ENCODE data around the gene AGXT. TPM values are rescaled to one million over a fixed set of nuclear protein-coding genes. Genes with fewer than 3 reads are reported as not detected.
A peak's percentile ranks its signal among the peaks of the same experiment; 100 is the strongest.

Gene AGXT
- total RNA-seq, 1 donor from 2014 or later: not detected

DNA sequence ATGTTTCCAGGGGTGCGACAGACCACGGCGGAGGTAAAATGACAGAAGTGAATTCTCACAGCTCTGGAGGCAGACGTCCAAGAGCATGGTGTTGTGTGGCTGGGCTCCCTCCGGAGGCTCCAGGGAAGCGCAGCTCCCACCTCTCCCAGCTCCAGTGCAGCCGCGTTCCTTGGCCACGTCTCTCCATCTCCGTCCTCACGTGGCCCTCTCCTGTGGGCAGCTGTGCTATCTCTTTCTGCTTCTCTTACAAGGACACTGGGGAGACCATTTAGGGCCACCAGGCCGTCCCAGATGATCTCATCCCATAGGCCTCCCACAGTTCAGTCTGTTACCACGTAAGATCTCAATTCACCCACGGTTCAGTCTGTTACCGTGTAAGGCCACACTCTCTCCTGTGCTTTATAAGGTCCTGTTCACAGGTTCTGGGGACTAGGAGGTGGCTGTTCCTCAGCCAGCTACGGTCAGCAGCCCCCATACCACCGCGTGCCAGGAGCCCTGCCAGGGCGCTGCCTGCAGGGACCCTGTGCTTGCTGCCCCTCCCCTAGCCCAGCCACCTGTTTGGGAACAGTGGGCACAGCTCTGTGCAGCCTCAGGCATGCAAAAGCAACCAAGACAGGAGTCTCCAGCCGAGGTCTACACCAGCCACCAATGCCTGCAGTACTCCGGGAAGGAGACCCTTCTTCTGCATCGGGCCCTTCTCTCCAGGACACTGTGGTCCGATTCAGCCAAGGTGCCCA lies 30.3 kb downstream of the AGXT start:
- no peak overlapping the region for H3K4me3 Mint-ChIP-seq (ENCODE audit: unreplicated experiment)
- H3K9me3 Mint-ChIP-seq (ENCODE audit: unreplicated experiment): peaks cover 7% of the 10 kb centered on the region
- no peaks in the 10 kb centered on the region for H3K36me3 Mint-ChIP-seq (ENCODE audit: unreplicated experiment)
- TF ChIP-seq, protein P1, sequence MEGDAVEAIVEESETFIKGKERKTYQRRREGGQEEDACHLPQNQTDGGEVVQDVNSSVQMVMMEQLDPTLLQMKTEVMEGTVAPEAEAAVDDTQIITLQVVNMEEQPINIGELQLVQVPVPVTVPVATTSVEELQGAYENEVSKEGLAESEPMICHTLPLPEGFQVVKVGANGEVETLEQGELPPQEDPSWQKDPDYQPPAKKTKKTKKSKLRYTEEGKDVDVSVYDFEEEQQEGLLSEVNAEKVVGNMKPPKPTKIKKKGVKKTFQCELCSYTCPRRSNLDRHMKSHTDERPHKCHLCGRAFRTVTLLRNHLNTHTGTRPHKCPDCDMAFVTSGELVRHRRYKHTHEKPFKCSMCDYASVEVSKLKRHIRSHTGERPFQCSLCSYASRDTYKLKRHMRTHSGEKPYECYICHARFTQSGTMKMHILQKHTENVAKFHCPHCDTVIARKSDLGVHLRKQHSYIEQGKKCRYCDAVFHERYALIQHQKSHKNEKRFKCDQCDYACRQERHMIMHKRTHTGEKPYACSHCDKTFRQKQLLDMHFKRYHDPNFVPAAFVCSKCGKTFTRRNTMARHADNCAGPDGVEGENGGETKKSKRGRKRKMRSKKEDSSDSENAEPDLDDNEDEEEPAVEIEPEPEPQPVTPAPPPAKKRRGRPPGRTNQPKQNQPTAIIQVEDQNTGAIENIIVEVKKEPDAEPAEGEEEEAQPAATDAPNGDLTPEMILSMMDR (IDR thresholded peaks at IDR 0.05; ENCODE audit: partially characterized antibody, unreplicated experiment): no peak
- no peaks in the 10 kb centered on the region for H3K4me1 Mint-ChIP-seq (ENCODE audit: low read depth, unreplicated experiment)
- no peak for DNase-seq
- peaks cover 2% of the 10 kb centered on the region for H3K27me3 Mint-ChIP-seq (ENCODE audit: unreplicated experiment)
- H3K27ac Mint-ChIP-seq (ENCODE audit: unreplicated experiment): no peak overlapping the region

DNA sequence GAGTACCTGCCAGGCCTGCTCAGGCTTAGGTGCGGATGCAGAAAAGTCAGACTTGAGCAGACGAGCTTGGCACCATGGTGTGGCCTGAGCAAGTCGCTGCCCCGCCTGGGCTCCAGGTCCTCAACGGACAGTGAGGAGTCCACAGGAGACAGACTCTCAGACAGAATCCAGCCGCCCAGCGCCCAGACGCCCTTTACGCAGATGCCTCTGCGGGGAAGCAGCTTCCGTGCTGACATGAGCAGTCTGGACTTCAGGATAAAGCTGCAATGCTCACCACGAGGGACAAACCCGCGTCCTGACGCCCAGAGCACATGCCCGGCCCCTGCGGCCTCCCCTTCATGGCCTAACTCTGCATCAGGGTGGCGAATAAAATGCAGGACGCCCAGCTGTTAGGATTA lies 30.8 kb downstream of the AGXT start:
- DNase-seq: peak; percentile 8
- H3K9me3 Mint-ChIP-seq (ENCODE audit: unreplicated experiment): peaks cover 7% of the 10 kb centered on the region
- no peak overlapping the region for H3K27ac Mint-ChIP-seq (ENCODE audit: unreplicated experiment)
- TF ChIP-seq, protein P1 (IDR thresholded peaks at IDR 0.05; ENCODE audit: partially characterized antibody, unreplicated experiment): no peak
- H3K36me3 Mint-ChIP-seq (ENCODE audit: unreplicated experiment): no peaks in the 10 kb centered on the region
- no peak overlapping the region for H3K4me3 Mint-ChIP-seq (ENCODE audit: unreplicated experiment)
- H3K4me1 Mint-ChIP-seq (ENCODE audit: low read depth, unreplicated experiment): no peaks in the 10 kb centered on the region
- peaks cover 2% of the 10 kb centered on the region for H3K27me3 Mint-ChIP-seq (ENCODE audit: unreplicated experiment)

DNA sequence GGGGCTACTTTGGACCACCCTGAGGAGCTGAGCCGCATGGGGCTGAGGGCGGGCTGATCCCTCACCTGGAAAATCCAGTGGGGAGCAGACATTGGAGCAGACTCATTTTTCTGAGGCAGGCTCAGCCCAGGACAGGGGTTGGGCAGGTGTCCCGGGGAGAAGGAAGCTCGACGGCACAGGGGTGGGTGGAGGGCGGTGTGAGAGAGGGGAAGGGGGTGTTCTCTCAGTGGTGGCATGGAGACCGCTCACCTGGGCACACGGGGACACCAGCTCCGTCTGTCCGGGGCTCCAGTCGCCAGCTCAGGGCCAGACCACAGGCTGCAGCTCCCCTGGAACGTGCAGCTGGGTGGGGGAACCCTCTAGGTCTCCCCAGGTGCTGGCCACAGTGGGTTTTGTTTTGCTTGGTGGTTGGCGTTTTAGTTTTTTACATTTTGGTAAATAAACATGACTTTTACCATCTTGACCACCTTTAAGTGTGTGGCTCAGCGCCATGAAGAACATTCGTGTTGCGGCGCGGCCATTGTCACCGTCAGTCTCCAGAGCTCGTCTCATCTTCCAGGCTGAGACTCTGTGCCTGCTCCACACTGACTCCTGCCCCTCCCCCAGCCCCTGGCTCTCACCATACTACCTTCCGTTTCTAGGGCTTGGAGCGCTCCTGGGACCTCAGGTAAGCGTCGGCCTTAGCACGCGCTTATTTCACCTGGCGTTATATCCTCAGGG lies 31.7 kb downstream of the AGXT start:
- Mint-ChIP-seq H3K36me3 (ENCODE audit: unreplicated experiment) (no peaks in the 10 kb centered on the region), H3K4me1 (ENCODE audit: low read depth, unreplicated experiment) (no peaks in the 10 kb centered on the region), H3K4me3 (ENCODE audit: unreplicated experiment) (no peak overlapping the region), H3K27me3 (ENCODE audit: unreplicated experiment) (peaks cover 2% of the 10 kb centered on the region), H3K9me3 (ENCODE audit: unreplicated experiment) (peaks cover 7% of the 10 kb centered on the region), H3K27ac (ENCODE audit: unreplicated experiment) (no peak overlapping the region)
- peak; percentile 7 for DNase-seq
- TF ChIP-seq, protein P1 (IDR thresholded peaks at IDR 0.05; ENCODE audit: partially characterized antibody, unreplicated experiment): no peak

DNA sequence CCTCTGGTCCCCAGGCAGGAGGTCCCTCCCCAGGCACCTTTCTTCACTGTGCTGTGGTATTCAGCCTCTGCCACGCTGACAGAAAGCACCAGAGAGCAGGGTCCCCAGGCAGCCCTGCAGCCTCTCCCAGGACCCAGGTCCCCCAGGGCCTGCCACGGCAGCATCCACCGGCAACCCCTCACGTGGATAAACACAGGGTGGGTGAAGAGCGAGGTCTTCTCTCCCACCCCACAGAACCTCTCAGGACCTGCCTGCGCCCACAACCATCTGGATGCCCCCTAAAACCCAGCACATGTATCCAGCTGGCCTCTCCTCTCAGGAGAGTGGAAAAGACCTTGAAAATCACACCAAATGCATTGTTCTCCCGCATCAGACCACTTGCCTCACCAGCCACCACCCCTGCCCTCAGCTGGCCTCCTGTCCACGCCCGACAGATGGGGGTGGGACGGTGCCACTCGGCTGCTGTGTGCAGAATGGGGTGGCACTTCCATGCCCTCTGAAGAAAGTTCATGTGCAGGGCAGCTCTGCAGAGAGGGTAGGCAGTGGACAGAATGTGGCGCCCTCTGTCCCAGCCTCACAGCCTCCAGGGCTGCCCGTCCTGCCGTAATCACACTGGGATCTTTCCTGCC lies 33.5 kb downstream of the AGXT start:
- H3K27ac Mint-ChIP-seq (ENCODE audit: unreplicated experiment): no peak overlapping the region
- peak; percentile 12 for DNase-seq
- H3K4me3 Mint-ChIP-seq (ENCODE audit: unreplicated experiment): no peak overlapping the region
- TF ChIP-seq, protein P1 (IDR thresholded peaks at IDR 0.05; ENCODE audit: partially characterized antibody, unreplicated experiment): no peak
- H3K36me3 Mint-ChIP-seq (ENCODE audit: unreplicated experiment): no peaks in the 10 kb centered on the region
- peaks cover 2% of the 10 kb centered on the region for H3K27me3 Mint-ChIP-seq (ENCODE audit: unreplicated experiment)
- peaks cover 7% of the 10 kb centered on the region for H3K9me3 Mint-ChIP-seq (ENCODE audit: unreplicated experiment)
- no peaks in the 10 kb centered on the region for H3K4me1 Mint-ChIP-seq (ENCODE audit: low read depth, unreplicated experiment)

Measured in glutamatergic neuron (in vitro differentiated cells).